Body of pancreas (tissue), 4 donors: ENCODE data around the gene IFNA5.

ENCODE experiments used
- POLR2A ChIP-seq, 3 donors: fragments of 450-650 bp; IDR thresholded peaks; one replicate each; pipeline ENCODE4 v1.6.1; 2016; ENCODE audit warnings: antibody characterized with exemption in 3 of 3, mild to moderate bottlenecking in 2 of 3
- TF ChIP-seq, protein P1 (sequence below), 7 experiments: fragments of 450-650 bp in 4 of 7; fragments of 200-600 bp in 3 of 7; sonication (generic) in 3 of 7; IDR thresholded peaks; one replicate each; pipeline ENCODE4 v1.5.1; 2016 to 2019; ENCODE audit warnings: antibody characterized with exemption in 7 of 7

DNA sequence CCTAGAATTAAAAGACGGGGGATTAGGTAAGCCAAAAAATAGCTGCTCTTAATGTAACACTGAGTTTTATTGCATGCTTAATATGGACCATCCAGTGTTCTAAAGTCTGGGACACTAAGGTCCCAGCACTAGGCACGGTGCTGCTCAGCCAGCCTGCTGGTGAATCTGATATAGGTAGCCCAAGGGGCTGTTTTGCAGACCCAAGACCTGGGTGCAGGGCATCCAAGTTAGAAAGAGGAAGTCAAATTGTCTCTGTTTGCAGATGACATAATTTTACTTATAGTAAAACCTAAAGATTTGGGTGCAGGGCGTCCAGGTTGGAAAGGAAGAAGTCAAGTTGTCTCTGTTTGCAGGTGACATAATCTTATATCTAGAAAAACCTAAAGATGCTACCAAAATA, 17.8 kb downstream of the IFNA5 start:
- TF ChIP-seq, protein P1, sequence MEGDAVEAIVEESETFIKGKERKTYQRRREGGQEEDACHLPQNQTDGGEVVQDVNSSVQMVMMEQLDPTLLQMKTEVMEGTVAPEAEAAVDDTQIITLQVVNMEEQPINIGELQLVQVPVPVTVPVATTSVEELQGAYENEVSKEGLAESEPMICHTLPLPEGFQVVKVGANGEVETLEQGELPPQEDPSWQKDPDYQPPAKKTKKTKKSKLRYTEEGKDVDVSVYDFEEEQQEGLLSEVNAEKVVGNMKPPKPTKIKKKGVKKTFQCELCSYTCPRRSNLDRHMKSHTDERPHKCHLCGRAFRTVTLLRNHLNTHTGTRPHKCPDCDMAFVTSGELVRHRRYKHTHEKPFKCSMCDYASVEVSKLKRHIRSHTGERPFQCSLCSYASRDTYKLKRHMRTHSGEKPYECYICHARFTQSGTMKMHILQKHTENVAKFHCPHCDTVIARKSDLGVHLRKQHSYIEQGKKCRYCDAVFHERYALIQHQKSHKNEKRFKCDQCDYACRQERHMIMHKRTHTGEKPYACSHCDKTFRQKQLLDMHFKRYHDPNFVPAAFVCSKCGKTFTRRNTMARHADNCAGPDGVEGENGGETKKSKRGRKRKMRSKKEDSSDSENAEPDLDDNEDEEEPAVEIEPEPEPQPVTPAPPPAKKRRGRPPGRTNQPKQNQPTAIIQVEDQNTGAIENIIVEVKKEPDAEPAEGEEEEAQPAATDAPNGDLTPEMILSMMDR (IDR thresholded peaks at IDR 0.05) = no peak
- no peak for TF ChIP-seq POLR2A (IDR thresholded peaks at IDR 0.05)
